Midbrain (tissue), 1 donor: Measurements from ENCODE around the gene SCRN2.
A peak's percentile ranks its signal among the peaks of the same experiment; 100 is the strongest.

Source experiments
- DNase-seq: peaks from one replicate; lab custom pipeline; 2025; lab: John Stamatoyannopoulos, UW

Gene SCRN2

DNA sequence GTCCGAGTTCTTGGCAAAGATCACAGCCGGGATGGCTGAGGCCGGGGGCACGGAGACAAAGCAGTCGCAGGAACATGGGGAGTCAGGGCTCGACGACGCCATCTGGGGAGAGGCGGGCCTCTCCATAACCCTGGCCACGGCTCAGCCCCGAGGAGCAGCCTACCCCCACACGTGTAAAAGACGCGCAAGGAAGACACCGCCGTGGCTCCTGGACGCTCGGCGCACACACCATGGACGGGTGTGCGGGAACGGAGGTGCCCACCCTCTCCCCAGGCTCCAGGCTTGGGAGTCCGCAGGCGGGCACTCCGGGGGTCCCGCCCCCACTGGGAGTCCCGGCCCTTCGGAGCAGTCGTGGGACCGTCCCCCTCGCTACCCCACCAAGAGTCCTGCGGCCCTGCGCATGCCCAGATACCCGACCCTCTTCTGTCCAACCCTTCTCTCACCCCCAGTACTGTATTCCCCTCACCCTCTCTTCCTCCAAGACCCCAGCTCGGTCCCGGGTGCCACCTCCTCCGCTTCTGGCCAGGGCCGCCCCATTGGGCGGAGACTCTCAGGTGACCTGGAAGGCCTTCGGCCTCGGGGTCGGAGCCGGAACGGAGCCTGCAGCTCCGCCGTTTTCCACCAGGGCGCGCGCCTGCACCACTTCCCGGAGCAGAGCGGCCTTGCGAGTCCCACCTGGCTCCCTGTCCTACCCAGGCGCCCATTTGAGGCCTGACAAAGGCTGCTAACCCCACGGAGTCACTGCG, at the start of gene SCRN2:
TSS of gene SCRN2 (minus strand) at position 532 of the 746 bp plus-strand sequence. CDS start at position 102, 430 bp downstream.
- DNase-seq: peak; percentile 86

DNA sequence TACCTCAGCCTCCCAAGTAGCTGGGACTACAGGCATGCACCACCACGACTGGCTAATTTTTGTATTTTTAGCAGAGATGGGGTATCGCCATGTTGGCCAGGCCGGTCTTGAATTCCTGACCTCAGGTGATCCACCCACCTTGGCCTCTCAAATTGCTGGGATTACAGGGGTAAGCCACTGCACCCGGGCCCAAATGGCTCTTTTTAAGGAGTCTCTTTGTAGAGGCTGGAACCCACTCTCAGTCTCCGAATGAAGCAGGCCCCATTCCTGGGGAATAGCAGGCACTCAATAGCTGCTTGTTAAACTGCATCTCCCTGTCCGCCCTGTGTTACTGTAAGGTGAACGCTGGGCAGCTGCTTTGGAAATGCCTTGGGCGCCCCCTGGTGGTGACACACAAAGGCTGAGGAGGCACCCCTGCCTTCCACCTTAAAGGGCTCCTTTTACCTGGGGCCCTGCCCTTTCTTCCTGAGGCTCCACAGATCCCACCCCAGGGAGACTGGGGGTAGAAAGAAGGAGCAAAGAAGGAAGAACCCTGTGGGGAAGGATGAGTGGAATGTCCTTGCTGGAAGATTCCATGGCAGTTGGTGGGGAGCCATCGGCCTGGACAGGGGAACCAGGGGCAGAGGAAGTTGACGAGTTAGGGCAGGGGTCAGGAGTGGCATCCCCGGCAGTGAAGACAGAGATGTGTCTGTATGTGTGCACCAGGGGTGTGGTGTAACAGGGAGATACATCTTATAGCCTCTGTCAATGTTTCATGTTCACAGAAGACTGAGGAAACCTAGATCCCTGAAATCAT, 48.9 kb upstream of the SCRN2 start:
- peak; percentile 77 for DNase-seq

DNA sequence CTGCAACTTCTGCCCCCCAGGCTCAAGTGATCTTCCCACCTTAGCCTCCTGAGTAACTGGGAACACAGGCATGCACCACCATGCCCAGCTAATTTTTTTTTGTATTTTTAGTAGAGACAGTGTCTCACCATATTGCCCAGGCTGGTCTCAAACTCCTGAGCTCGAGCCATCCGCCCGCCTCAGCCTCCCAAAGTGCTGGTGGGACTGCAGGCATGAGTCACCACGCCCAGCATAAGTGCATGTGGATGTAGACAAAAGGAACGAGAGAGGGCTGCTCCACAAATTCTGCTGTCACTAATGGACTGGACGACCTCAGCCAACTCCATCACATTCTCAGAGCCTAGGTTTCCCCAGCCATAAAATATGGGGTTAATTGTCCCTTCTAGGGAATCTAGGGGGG, 47.2 kb upstream of the SCRN2 start:
- no peak for DNase-seq

DNA sequence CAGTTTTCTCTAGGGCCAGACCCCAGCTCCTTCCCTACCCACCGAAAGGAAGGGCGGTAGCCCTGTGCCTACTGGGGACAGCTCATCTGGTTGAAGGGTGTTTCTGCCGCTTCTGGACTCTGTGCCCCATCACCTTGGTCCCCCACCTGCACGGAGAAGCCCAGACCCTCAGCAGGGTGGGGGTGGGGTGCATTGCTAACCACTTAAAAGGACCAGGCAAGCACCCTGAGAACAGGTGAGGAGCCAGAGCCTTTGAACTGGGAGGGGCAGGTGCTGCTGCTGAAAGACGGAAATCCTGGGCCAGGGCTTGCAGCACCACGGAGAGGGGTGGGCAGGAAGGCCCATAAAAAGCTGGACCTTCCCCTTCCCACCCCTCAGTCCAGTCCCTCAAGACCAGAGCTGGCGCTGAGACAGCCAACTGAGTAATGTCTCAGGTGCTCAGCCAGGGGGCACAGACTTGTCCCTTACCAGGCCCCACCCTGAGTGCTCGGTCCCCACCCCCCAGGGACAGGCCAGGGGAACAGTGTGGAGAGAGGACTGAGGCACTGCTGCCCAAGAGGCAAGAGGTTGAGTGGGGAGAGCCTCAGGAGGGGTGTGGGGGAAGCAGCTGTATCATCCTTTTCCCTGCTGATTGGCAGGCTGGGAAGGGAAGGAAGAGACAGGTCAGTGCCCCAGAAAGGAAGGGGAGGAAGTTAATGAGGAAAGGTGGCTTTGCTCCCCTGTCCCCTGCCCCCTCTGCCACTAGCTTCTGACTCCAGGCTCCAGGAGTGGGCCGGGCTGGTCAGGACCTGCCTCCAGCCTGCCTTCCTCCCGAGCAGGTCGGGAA, 44.0 kb upstream of the SCRN2 start:
- DNase-seq: no peak

DNA sequence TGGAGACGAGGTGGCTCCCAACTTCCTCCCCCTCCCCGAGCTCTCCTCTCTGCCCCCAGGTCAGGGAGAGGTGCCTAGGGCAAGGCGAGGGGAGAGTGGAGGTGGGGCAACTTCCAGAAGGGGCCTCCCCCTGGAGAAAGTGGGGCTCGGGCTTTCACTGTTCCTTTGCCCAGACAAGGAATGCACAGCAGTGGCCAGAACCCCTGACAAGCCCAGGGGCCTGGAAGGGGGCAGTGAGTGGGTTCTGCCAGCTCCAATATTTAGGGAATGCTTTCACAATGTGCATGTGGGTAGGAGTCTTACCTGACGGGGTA, 43.3 kb upstream of the SCRN2 start:
- no peak for DNase-seq

DNA sequence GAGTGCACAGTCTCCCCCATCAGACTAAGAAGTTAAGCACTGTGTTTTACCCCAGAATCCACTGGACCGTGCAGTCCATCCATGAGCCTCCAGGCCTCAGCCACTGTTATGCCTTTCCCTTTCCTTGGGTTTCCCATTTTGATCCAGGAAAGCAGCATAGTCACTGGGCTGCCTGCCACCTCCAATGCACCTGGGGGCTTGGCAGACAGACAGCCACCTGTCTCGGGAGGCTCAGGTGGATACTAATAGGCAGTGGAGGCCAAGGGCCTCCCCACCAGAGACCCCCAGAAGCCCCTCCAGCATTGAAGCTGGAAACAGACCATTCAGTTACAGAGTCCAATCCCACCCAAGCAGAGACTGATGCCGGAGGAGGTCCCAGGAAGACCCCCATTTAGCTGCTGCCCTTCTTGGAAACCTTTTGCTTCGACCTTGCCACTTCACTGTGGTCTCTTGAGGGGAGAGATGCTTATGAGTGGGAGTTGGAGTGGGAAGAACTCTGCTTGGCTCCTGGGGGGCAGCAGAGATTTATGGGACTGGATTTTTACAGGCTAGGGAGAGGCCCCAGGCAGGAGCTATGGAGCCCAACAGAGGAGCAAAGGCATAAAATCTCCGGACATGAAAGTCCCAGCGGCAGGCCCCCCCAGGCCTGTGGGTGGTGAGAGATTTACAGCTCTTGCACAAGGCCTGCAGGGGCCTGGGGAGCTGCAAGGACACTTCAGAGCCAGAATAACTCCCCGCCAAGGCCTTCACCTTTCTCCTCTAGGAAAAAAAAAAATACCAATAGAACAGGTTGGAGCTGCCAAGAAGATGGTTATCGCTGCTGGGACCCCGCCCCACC, 42.7 kb upstream of the SCRN2 start:
- no peak for DNase-seq

DNA sequence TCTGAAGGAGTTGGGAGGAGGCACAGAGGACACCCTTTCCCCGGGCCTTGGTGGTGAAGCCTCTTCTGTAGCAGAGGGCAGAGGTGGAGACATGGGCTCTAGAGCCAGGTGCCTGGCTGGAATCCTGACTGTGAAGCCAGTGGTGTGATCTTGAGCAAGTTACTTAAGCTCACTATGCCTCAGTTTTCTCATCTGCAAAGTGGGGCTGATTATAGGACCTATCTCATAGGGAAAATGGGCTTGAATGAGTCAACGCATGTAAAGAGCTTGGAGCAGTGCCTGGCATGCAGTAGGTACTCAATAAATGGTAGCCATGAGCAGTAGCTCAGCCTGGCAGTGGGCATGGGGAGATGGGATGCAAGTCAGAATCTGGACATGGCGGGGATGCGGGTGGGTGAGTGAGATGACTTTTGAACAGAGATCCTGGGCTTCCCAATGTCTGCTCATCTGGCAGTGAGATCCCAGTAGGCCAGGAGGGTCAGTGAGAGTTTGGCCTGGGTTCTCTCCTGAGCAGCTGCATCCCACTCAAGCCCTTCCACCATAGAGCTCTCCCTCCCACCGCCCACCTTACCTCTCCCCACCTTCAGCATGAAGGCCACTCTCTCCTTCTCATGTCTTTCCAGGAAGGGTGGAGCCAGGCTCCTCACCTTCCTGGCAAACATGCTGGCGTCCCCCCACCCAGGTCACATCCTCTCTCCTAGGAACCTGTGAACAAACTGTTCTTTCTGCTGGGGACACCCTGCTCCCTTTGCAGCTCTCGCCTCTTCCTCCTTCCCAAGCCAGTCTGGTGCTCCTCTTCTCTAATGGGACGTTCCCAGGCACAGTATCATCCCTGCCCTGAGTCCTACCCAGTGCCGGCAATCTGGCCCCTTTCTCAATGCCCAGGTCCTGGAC, 41.9 kb upstream of the SCRN2 start:
- no peak for DNase-seq

DNA sequence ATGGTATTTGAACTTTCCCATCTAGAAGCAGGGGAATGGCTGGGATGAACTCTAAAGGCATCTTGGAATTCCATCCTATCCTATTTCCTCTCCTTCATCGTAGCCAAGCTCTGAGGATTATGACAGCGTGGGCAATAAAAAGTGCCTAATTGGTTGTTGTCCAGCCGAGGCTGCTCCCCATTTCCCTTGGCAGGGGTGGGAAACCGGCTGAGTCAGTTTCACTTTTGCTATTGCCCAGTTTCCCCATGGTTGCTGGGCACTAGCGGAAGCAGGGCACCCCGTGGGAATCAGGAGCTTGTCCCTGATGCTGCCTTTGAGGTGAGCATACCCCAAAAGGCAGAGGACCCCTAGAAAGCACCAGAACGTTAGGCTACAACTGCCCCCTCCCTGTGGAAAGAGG, 41.2 kb upstream of the SCRN2 start:
- no peak for DNase-seq

DNA sequence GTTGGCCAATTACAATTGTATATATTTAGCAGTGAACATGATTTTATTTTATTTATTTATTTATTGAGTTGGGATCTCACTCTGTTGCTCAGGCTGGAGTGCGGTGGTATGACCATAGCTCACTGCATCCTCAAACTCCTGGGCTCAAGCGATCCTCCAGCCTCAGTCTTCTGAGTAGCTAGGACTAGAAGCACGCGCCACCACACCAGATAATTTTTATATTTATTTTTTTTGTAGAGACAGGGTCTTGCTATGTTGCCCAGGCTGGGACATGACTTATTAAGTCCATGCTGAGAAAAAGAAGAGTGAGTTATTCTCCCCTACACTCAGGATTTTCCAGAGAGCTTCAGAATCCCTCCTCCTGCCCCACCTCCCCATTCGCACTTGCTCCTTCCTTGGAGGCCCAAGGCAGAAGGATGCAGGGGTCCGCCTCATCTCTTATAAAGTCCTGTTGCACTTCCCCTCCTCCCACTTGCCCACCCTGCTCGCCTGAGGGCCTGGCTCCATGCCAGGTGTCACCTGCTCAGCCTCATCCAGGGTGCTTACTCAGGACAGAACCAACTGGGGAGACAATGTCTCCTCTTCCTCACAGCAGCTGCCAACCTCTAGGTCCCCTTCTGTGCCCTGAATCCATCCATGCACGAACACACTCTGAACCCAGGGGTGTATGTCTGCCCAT, 38.8 kb upstream of the SCRN2 start:
- DNase-seq: no peak

DNA sequence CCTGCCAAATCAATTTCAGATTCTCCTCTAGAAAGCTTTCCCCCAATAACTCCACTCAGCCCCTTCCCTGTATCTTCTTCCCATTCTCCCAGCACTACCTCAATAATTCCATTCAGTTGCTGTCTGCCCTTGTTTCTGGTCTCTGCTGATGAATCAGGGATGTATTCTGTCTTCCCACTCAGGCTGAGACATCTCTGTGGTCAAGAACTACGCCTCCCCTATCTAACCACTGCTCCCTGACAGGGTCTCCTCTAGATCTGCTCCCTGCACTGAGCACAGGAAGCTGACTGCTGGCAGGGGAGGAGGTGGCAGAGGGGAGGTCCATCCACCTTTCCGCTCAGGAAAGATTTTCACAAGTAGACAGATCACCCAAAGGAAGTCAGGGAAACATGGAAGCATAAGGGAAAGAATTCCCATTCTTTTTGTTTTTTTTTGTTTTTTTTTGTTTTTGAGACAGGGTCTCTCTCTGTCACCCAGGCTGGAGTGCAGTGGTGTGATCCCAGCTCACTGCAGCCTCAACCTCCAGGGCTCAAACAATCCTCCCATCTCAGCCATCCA, 38.0 kb upstream of the SCRN2 start:
- DNase-seq: no peak

DNA sequence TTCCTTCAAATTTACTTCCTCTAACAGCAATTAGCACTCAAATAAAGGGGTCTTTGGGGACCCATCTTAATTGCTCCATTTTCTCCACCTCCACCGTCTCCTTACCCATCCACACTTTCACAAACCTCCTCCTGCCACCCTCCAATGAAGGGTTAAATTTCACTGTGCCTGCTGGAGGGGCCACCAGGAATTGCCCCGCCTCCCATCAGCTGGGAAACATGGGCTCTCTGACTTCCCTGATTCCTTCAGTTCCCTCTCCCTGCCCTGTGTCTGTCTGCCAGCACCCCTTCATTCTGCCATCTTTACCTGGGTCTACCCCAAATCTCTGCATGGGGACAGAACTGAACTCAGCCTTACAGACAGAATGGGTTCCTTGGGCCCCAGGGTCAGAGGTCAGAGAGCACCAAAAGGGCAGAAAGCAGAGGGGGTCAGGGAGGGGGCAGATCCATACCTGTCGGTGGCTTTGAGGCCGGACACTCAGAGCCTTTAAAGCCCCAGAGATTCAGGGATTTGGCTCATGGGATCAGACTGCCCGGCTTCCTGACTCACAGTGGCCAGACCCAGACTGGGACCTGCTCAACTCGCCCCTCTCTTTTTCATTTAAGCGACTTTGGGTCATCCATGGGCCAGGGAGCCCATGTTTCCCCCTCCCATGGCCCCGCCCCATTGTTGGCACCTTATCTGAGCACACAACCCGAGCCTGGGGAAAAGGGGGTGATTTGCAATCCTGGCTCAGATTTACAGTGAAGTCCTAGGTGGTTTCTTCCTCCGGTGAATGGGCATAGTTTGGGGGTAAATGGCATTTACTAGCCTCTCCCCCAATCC, 37.3 kb upstream of the SCRN2 start:
- DNase-seq: no peak

DNA sequence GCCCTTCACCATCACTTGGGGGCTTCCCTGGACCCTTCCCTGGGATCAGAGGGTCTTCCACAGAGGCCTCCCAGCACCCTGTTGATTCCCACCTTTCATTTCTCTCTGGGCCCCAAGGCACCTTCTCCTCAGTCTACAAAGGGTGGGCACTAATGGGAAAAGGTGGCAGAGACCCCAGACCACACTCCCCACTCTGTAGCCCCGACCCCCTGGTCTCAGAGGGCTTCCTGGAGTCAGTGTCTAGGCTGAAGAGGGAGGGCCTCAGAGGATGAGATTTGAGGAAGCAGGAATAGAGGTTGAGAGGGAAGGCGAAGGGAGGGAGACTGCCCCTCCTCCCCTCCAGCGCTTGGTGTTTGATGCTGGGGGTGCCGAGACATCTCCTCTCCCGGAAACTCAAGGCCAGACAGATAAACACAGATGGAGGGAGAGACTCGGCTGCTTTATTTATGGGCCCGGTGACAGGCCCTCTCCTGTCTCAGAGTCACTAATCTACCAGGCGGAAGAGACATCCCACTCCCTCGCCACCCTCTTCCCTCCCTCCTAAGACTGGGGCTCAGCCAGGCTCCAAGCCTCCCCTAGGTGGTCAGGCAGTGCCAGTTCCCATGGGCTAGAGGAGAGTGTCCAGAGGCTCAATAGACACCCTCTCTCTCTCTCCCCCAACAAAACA, 36.4 kb upstream of the SCRN2 start:
- no peak for DNase-seq

DNA sequence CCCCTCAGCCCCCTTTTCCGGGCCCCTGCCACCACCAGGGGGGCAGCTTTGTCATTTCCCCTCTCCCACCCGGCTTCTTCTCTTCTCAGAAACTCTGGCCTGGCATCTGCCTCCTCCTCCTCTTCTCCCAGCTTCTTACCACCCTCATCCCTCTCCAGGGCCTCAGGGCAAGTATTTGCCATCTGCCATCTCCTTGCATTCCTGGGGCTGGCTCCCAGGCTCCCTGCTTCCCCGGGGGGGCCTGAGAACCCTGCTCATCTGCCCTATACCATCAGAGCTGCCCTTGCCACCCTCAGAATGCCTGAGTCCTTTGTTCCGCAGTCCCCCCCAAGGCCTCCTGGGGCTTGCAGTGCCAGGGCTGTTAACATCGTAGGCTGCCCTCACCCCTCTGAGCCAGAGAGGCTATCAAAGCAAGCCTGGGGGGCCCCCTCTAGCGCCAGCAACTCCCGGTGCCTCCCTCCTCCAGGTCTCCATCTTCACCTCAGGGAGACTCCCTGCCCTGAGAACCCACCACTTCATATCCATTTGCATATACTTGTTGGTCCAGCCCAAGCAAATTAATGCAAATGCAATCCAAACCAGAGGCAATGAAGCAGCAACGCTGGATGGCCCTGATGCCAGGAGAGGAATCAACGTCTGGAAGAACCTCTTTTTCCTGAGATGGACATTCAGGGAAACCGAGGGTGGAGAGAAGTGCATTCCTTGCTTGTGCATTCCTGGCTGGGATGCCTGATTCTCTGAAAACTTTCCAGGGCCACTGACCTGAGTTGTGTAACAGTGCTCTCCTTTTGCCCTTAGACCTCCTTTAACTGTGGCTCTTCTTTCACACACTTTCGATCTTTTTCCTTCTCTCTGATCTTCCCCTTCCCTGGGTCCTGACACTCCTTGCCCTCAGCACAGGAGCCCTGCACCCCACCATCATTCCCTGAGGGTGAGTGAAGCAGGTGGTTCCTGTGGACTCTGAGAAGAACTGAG, 34.2 kb upstream of the SCRN2 start:
- DNase-seq: no peak

DNA sequence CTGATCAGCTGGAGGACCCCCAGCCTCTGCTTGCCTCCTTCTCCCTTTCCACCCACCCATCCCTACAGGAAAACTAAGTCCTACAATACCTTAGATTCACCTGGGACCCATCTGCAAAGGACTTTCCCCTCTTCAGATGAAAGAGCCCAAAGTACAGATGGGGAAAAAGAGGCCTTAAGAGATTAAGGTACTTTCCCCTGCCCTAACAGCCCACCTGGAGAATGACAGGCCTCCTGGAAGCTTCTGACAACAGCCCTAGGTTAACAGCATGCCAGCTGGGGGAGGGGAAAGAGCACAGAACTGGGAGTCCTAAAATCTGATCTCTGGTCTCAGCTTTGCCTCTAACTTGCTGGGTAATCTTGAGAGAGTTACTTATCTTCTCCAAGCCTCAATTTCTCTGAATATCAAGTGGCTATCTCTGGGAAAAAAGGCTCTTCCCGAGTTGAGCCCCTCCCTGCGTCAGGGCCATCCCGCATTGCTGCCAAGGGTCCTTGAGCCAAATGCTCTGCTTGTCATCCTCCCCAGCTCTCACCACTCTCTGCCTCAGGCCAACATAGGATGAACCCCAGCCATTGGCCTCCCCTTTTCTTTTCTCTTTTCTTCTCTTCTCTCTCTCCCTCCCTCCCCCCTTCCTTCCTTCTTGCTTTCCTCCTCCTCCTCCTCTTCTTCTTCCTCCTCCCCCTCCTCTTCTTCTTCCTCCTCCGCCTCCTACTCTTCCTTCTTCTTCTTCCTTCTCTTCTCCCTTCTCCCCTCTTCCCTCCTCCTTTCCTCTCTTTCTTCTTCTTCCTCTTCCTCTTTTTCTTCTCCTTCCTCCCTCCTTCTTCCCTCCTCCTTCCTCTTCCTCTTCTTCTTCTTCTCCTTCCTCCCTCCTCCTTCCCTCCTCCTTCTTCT, 32.4 kb upstream of the SCRN2 start:
- no peak for DNase-seq

DNA sequence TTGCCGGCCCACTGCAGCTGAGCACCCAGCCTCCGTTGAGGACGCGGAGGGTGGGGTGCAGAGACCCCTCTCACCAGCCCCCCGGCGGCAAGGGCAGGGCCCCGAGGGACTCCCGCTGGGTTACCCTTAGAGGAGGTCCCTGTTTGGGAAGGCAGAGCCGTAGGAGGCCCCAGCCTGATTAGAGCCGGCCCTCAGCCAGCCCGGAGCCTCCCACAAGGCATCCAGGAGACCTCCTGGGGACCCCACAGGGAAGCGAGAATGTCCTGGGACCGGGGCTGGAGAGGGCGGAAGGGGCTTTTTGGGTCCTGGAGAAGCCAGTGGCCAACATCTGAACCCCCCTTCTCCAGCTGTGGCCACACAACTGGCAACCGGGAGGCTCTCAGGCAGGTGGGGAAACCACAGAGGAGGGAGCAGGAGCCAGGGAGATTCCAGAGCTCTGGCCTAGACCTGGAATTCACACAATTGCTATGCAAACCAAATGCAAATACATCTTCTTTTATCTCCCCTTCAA, 31.6 kb upstream of the SCRN2 start:
- DNase-seq: no peak
